ENCODE data around the gene NUP205.

The NUP205 gene

GRCh38 chr7:135647755-135648154 lies 90.0 kb downstream of the NUP205 start:
- Histone ChIP-seq H4K20me1 (ENCODE audit: insufficient read depth, low read length) (no peaks in the 10 kb centered on the region), H2AFZ (ENCODE audit: low read length) (no peak overlapping the region), H3K27ac (ENCODE audit: low read length) (no peak overlapping the region), H3K9me2 (replicated peaks; ENCODE audit: insufficient read depth, low read length) (no peaks in the 10 kb centered on the region), H3K36me3 (replicated peaks; ENCODE audit: insufficient read depth, low read length) (peaks cover 18% of the 10 kb centered on the region; the same call in 1 of the 2 replicates), H3K9me3 (replicated peaks; ENCODE audit: insufficient read depth, low read length) (no peaks in the 10 kb centered on the region), H3K4me1 (ENCODE audit: low read length) (no peaks in the 10 kb centered on the region), H3K4me3 (ENCODE audit: low read length) (no peak overlapping the region), H3K79me2 (ENCODE audit: low read length) (no peaks in the 10 kb centered on the region), H3F3A (ENCODE audit: insufficient read depth, low read length) (no peaks in the 10 kb centered on the region), H3K27me3 (replicated peaks; ENCODE audit: insufficient read depth, low read length) (no peaks in the 10 kb centered on the region), H3K4me2 (ENCODE audit: low read depth, low read length) (no peak overlapping the region), H3K9ac (ENCODE audit: low read length) (no peak overlapping the region)
- no peak for TF ChIP-seq EZH2phosphoT487 (IDR thresholded peaks at IDR 0.05; ENCODE audit: low read length)
- TF ChIP-seq CTCF (IDR thresholded peaks at IDR 0.05; ENCODE audit: low read length): no peak
- TF ChIP-seq EZH2 (optimal IDR thresholded peaks at IDR 0.05; ENCODE audit: low read depth, low read length): no peak
- DNase-seq: no peak

GRCh38 chr7:135648235-135648634 lies 90.5 kb downstream of the NUP205 start:
- peaks cover 14% of the 10 kb centered on the region; the same call in 1 of the 2 replicates for H3K36me3 ChIP-seq (replicated peaks; ENCODE audit: insufficient read depth, low read length)
- no peak for TF ChIP-seq EZH2 (optimal IDR thresholded peaks at IDR 0.05; ENCODE audit: low read depth, low read length)
- TF ChIP-seq CTCF (IDR thresholded peaks at IDR 0.05; ENCODE audit: low read length): no peak
- no peak for TF ChIP-seq EZH2phosphoT487 (IDR thresholded peaks at IDR 0.05; ENCODE audit: low read length)
- H3K9me2 ChIP-seq (replicated peaks; ENCODE audit: insufficient read depth, low read length): no peaks in the 10 kb centered on the region

GRCh38 chr7:135650831-135651573 lies 93.3 kb downstream of the NUP205 start:
- Histone ChIP-seq H3K4me2 (ENCODE audit: low read depth, low read length) (no peak overlapping the region), H3K36me3 (replicated peaks; ENCODE audit: insufficient read depth, low read length) (peaks cover 12% of the 10 kb centered on the region; the same call in 1 of the 2 replicates), H3K9ac (ENCODE audit: low read length) (no peak overlapping the region), H3K9me3 (replicated peaks; ENCODE audit: insufficient read depth, low read length) (no peaks in the 10 kb centered on the region), H3K4me1 (ENCODE audit: low read length) (no peaks in the 10 kb centered on the region), H2AFZ (ENCODE audit: low read length) (no peak overlapping the region), H3K4me3 (ENCODE audit: low read length) (no peak overlapping the region), H3K27ac (ENCODE audit: low read length) (no peak overlapping the region), H3K9me2 (replicated peaks; ENCODE audit: insufficient read depth, low read length) (no peaks in the 10 kb centered on the region), H3K27me3 (replicated peaks; ENCODE audit: insufficient read depth, low read length) (no peaks in the 10 kb centered on the region), H3F3A (ENCODE audit: insufficient read depth, low read length) (no peaks in the 10 kb centered on the region), H3K79me2 (ENCODE audit: low read length) (no peaks in the 10 kb centered on the region), H4K20me1 (ENCODE audit: insufficient read depth, low read length) (no peaks in the 10 kb centered on the region)
- TF ChIP-seq CTCF (IDR thresholded peaks at IDR 0.05; ENCODE audit: low read length) (no peak), EZH2phosphoT487 (IDR thresholded peaks at IDR 0.05; ENCODE audit: low read length) (no peak), EZH2 (optimal IDR thresholded peaks at IDR 0.05; ENCODE audit: low read depth, low read length) (no peak)
- DNase-seq: no peak

More at GRCh38 chr7:135648235-135648634, 90.5 kb downstream of the NUP205 start:
- no peaks in the 10 kb centered on the region for H4K20me1 ChIP-seq (ENCODE audit: insufficient read depth, low read length)
- no peaks in the 10 kb centered on the region for H3K79me2 ChIP-seq (ENCODE audit: low read length)
- no peak for DNase-seq
- H3K27me3 ChIP-seq (replicated peaks; ENCODE audit: insufficient read depth, low read length): no peaks in the 10 kb centered on the region
- no peak overlapping the region for H3K9ac ChIP-seq (ENCODE audit: low read length)
- H3K27ac ChIP-seq (ENCODE audit: low read length): no peak overlapping the region
- H3K4me3 ChIP-seq (ENCODE audit: low read length): no peak overlapping the region
- no peak overlapping the region for H3K4me2 ChIP-seq (ENCODE audit: low read depth, low read length)
- H3K4me1 ChIP-seq (ENCODE audit: low read length): no peaks in the 10 kb centered on the region
- H3F3A ChIP-seq (ENCODE audit: insufficient read depth, low read length): no peaks in the 10 kb centered on the region
- H3K9me3 ChIP-seq (replicated peaks; ENCODE audit: insufficient read depth, low read length): no peaks in the 10 kb centered on the region
- H2AFZ ChIP-seq (ENCODE audit: low read length): no peak overlapping the region
